GM04503 (cell line): ENCODE data around the gene ZNF296.
A peak's percentile ranks its signal among the peaks of the same experiment; 100 is the strongest.

Source experiments
- DNase-seq: peaks from one replicate; pipeline ENCODE4 v3.0.0-alpha.2; 2012; ENCODE audit warnings: low read depth

Gene ZNF296

DNA sequence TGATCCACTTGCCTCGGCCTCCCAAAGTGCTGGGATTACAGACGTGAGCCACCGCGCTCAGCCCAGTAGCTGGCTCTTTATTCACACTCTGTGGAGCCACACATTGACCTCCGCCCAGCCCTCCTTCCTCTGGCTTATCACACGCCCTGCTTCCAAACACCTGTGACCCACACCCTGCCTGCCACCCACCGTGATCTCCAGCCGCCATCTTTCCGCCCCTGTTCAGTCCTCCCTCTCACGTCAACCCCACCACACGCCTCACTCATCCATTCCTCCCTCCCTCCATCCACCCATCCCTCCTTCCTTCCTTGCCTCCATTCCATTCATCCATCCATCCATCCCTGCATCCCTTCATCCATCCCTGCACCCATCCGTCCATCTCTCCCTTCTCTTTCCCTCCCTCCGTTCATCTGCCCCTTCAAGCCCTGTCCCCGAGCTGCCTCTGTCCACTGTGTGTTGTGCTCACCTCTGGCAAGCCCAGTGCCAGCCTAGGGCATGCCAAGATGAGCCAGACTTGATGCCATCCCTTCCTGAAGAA lies 17.6 kb downstream of the ZNF296 start:
- DNase-seq, result no peak

DNA sequence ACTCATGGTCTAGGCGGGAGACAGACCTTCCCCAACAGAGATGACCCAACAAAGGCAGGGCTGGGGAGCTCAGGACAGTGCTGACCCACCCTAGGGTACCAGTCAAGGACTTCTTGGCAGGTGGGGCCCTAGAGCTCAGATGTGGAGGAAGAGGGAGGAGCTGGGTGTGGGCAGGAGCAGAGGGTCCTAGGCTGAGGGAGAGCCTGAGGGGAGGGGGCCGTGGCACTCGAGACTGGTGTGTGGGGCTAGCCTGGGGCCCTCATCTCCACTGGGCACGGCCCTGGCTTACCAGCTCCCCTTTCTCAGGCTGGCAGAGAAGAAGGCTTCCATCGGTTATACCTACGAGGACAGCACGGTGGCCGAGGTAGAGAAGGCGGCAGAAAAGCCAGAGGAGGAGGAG lies 18.8 kb downstream of the ZNF296 start:
- DNase-seq, result no peak

DNA sequence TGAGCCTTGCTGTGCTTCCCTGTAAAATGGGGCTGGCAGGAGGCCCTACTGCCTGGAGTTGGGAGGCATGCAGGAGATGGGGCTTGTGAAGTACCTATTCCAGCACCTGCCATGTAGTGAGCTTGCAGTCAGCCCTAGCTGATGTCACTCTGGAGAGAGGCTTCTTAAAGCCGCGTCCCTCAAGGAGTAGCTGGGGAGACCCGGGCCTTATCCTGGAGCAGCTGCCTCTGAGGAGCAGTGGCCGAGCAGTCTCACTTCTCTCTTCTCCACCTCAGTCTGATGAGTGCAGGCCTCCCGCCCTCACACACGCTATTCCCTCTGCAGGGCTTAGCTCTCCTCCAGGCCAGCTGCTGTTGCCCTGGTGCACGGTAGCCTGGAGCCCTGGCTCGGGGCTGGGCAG lies 19.4 kb downstream of the ZNF296 start:
- no peak for DNase-seq

DNA sequence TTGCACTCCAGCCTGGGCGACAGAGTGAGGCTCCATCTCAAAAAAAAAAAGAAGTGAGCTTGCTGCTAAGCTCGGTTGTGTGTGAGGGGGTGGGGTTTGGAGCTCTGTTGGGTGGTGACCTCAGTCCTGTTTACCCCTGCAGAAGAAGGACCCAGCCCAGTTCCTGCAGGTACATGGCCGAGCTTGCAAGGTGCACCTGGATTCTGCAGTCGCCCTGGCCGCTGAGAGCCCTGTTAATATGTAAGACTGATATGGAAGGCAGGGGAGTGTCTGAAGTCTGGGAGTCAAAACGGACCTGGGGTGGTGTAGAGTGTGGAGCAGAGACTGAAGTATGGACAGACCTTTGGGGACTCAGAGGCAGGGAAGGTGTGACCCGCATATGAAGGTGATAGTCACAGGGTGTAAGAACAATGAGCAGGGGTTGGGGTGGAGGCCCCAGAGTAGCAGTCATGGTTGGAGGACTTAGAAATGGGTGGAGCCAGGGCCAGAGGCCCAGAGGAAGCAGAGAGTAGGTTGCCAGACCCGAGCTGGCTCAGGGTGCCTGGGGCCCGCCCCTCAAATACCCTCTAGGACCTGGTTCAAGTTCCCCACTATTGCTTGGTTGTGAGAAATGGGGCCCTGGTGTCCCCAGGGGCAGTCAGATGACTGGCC lies 24.2 kb downstream of the ZNF296 start:
- no peak for DNase-seq

DNA sequence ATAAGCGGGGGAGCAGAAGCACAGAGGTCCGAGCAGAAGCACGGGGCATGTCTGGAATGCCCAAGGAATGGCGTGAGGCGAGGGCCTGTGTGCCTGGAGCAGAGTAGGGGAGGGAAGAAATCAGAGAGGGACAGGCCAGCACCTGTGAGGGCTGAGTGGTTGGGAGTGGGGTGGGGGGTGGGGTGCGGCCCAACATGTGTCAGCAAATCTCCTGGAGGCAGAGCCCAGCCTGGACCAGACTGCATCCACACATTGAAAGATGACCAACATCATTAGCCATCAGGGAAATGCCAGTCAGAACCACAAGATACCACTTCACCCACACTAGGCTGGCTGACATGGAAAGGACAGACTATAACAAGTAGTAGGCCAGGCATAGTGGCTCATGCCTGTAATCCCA lies 26.2 kb downstream of the ZNF296 start:
- DNase-seq, result no peak

DNA sequence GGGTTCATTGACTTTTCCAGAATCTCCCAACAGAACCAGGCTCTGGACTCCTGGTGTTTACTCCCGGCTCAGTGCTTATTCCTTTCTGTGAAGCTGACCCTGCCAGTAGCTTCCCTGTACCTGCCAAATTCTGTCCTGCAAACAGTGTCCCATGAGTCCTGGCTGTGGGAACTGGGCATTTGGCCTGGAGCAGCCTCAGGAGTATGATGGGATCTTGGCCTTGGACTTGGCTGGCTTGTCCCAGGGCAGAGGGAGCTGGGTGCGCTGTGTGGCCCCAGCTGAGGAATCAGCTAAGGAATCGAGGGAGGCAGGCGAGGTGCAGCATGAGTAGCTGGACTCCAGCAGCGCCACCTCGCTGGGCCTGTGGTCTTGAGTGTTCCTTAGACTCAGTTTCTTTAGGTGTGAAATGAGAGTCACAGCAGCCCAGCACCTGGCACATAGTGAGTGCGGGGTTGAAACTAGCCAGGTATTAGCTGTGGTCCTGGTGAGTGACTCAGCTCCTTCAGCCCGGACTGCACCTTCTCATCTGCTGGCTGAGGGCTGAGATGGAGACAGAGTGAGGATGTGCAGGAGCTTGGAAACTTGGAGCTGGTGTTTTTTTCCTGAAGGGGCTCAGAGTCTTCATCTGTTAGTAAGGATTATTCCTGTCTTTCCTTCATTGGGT lies 27.1 kb downstream of the ZNF296 start:
- DNase-seq, result no peak

DNA sequence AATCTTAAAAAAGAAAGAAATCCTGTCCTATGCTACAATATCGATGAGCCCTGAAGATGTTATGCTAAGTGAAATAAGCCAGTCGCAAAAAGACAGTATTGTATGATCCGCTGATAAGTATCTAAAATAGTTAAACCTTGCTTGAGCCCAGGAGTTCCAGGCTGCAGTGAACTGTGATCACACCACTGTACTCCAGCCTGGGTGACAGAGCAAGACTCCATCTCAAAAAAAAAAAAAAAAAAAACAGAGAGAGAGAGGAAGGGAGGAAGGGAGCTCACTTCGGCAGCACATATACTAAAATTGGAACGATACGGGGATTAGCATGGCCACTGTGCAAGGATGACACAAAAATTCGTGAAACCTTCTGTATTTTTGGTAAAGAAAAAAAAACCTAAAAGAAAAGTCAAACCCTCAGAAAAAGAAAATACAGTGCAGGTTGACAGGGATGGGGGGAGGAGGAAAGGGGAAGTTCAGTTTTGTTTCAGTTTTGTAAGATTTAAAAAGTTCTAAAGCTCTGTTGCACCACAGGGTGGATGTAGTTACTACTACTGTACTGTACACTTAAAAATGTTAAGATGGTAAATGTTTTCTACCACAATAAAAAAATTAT lies 29.0 kb downstream of the ZNF296 start:
- no peak for DNase-seq

DNA sequence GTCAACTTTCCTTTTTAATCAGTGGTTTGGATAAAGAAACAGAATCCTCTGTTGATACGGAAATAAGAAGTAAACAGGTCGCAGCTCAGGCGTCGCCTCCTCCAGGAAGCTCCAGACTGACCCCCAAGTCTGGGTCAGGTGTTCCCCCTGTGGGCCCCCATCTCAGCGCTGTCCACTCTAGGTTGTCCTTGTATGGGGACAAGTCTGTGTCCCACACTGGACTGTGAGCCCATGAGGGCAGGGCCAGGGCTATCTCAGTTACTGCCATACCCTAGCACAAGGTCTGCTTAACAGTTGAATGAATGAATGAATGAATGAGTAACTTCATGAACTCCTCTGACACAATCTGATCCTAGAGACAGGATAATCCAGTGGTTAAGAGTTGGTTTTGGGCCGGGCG lies 29.9 kb downstream of the ZNF296 start:
- no peak for DNase-seq

DNA sequence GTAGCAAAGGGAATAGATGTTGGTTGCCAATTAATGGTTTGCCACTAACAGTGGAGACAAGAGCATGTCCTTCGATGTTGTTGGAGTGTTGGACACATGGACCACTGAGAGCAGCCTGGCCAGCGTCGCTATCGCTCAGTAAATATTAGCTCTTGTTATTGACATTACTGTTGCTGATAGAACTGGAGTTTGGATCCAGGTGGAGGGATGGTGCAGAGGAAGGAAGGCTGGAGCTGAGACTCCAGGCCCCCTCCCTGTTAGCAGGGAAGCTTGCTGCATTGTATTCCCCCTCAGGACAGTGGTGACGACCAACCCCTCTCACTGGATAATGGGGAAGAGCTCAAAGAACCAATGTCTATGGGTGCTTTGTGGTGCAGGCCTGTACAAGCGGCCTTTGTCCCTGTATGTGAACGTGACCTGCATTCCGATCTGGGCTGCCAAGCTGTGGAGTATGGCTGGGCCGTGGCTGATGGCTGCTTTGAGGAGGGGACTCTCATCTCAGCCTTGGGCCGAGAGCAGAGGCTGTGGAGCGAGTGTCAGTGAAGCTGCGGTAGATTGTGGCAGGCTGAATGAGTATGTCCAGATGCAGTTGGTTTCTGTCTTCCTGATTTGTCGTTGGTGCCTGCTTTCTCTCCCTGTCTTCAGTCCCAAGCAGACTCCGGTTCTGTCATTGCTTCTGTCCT lies 30.5 kb downstream of the ZNF296 start:
- DNase-seq, result no peak

DNA sequence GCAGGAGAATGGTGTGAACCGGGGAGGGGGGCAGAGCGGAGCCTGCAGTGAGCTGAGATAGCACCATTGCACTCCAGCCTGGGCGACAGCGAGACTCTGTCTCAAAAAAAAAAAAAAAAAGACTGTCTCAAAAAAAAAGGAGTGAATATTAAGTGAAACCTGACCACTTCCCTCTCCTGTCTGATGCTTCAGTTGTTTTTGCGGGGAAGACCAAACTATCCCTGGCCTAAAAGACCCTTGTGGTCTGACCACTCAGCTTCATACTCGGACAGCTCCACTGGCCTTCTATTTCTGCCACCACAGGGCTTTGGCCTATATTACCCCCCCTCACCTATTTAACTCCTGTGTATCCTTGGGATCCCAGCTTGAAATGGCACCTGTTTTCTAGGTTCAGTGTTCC lies 35.2 kb downstream of the ZNF296 start:
- DNase-seq, result no peak

DNA sequence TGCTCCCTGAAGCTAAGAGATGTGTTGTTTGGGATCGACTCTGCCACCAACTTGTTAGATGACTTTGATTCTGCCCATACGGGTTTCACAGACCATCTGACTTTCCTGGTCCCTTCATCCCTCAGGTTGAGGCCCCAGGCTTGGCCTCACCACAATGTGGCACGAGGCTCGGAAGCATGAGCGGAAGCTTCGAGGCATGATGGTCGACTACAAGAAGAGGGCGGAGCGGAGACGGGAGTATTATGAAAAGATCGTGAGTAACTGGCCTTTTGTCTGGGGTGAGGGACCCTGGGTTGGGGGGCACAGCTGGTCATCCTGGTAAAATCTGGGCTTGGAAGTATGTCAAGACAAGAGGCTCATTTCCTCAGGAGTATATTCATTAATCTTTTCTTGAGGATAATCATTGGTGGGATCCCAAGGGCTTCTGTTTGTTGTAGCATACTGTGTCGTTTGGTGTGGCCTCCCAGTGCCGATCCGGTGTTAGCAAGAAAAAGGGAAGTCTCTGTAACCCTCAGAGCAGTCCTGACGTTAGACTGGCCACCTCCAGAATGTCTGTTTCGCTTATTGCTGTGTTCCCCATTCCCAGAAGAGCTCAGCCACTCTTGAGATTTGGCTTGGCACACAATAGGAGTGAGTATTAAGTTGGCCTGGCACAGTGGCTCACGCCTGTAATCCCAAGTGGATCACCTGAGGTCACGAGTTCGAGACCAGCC lies 36.1 kb downstream of the ZNF296 start:
- DNase-seq, result no peak

DNA sequence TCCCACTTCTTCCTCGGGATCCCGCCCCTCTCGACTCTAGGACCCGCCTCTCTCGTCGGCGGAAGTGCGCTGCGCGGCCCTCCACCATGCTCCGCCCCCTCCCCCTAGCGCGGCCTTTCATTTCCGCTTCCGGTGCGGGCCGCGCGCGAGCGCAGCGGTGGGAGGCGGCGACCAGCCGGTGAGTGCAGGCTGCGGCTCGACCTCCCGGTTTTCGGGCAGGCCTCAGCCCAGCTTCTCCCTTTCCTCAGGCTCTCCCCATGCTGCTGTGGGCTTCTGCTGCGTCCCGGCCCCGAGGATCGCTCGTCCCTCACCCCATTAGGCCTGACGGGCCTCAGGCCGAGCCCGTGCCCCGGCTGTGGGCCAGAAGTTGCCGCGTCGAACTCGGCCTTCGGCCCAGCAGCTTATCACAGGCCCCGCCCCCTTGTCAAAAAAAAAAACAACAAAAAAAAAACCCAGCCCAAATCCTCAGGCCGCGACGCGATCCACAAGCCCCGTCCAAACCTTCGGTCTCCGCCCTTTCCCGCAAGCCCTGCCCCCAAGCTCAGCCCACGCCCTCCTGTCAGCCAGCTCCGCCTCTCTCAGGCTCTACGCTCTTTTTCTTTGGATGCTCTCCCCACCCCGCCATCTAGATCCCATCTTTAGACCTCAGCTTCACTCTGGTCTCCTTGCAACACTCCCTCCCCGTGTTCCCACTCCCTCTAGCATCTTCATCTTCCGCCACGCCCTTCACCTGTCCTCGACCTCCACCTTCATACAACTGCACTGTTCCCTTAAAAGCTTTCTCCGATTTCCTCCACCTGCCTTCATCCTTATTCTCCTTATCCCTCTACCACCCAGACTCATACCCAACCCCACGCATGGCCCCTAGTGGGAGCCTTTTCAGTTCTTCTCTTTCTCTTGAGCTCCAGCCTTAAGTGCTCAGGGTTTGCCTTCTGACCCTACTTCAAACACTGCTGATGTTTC lies 37.1 kb downstream of the ZNF296 start, which contains the start of gene CLASRP:
Gene CLASRP, plus strand, starts transcription at position 115 of the 963 bp plus-strand sequence. CDS start 1,168 bp downstream, outside the sequence.
- DNase-seq, result peak; percentile 47

DNA sequence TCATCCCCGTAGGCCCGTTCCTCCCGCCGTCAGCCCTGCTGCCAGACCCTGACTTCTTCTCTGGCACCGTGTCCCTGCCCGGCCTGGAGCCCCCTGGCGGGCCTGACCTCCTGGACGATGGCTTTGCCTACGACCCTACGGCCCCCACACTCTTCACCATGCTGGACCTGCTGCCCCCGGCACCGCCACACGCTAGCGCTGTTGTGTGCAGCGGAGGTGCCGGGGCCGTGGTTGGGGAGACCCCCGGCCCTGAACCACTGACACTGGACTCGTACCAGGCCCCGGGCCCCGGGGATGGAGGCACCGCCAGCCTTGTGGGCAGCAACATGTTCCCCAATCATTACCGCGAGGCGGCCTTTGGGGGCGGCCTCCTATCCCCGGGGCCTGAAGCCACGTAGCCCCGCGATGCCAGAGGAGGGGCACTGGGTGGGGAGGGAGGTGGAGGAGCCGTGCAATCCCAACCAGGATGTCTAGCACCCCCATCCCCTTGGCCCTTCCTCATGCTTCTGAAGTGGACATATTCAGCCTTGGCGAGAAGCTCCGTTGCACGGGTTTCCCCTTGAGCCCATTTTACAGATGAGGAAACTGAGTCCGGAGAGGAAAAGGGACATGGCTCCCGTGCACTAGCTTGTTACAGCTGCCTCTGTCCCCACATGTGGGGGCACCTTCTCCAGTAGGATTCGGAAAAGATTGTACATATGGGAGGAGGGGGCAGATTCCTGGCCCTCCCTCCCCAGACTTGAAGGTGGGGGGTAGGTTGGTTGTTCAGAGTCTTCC lies 38.7 kb downstream of the ZNF296 start:
- DNase-seq, result no peak

DNA sequence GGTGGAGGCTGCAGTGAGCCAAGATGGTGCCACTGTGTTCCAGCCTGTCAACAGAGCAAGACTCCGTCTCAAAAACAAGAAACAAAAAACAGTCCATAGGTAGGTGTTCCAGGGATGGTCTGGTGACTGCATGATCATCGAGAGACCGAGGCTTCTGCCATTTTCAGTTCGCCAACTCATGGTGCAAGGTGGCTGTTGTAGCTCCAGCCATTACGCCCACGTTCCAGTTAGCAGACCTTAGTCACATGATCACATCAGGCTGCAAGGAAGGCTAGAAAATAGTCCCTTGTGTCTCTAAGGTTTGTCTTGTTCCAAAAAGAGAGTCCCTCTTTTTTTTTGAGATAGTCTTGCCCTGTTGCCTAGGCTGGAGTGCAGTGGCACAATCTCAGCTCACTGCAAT lies 40.5 kb downstream of the ZNF296 start:
- no peak for DNase-seq

DNA sequence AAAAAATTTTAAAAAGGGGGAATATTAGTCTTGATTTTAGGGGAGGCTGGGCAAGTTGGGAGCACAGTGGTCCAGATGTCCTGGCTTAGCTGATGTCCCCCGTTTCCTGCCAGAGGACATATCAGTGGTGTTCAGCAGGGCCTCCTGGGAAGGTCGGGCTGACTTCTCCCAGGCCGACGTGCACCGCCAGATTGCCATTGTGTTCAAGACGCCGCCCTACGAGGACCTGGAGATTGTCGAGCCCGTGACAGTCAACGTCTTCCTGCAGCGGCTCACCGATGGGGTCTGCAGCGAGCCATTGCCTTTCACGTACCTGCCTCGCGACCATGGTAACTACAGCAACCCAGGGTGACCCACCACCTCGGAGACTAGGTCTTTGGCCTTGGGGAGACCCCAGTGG lies 43.9 kb downstream of the ZNF296 start:
- DNase-seq, result no peak

DNA sequence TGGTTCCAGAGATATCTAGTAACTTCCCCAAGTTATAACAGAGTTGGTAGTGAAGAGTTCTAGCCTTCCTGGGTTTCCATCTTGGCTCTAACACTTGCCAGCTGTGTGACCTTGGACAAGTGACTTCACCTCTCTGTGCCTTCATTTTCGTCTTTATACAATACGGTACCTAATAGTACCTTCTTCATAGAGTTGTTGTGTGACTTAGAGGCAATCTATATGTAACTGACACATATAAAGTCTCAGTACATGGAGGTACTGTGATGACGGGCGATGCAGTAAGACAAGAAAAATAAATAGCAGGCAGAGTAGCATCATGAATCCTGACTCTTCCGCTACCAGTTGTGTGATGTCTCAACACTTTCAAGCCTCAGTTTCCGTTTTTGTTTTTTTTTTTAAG lies 45.5 kb downstream of the ZNF296 start:
- no peak for DNase-seq

DNA sequence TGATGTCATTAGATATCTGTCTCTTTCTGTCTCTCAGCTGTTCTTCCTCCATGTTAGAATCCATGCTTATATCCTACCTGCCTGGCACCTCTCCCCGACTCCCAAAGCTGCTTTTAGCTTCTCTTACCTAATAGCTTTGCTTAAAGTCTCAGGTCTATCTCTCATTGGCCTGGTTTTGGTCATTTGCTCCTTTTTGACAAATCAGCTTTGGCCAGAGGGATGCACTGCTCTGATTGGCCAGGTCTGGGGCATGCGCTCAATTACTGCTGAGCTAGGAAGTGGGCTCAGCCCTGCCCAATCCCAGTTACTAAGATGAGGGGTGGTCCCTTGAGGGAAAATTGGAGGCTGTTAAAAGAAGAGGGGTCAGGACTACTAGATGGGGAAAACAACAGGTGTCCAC lies 48.9 kb downstream of the ZNF296 start:
- no peak for DNase-seq

DNA sequence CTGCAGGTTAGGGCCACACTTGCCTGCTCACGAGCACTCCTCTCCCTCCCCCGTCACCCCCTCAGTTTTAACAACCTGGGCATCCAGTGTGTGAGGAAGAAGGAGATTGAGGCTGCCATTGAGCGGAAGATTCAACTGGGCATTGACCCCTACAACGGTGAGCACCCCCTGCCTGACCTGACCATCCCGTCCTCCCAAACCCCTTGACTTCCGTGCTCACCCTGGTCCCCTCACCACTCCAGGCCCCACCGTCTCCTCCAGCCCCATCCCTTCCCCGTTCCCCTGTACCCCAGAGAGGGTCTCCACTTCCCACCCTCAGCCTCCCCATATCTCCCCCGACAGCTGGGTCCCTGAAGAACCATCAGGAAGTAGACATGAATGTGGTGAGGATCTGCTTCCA lies 51.0 kb downstream of the ZNF296 start:
- no peak for DNase-seq

DNA sequence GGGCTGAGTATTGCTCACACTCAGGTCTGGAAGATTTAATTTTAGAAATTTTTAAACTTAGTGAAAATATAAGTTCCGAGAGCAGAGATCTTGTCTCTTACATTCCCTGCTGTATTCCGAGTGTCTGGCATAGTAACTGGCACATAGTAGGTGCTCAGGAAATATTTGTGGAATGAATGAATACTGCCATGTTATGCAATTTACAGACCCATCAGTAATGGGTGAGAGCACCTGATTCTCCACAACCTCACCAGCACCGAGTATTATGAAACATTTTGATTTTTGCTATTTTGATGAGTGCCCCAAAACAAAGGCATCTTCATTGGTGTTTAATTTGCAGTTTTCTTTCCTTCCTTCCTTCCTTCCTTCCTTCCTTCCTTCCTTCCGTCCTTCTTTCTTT lies 53.2 kb downstream of the ZNF296 start:
- DNase-seq, result no peak

DNA sequence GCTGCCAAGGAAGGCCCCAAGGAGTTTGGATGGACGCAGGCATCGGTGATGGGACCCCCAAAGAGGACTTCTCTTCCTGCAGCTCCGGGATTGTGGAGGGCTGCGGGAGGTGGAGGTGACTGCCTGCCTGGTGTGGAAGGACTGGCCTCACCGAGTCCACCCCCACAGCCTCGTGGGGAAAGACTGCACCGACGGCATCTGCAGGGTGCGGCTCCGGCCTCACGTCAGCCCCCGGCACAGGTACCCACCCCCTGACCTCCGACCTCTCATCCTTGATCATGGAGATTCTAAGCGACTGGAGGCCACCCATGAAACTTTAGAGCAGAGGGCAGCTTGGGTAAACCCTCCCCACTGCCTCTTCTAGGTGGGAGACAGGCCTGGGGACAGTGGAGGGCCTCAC lies 54.3 kb downstream of the ZNF296 start:
- DNase-seq, result no peak
